ENCODE results near the gene SNCAIP.

SNCAIP gene

DNA sequence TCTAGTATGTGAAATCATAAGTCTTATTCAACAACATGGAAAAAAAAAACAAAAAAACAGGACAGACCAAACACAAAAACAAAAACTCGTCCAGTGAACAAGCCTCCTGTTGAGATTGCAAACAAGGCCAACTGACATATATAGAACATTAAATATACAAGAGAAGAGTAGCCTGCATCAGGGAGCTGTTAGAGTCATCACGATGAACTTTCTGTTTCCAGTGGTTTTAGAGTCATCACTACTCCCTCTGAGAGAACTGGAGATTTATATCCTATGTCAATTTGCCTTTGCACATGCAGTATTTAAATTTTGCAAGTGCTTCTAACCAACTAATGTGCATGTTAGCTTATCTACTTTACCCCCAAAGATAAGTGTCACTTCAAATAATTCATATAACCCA lies 9.9 kb downstream of the SNCAIP start:
- no peak for TF ChIP-seq CTCF (IDR thresholded peaks at IDR 0.05; ENCODE audit: low read depth, low read length, missing control alignments)
- no peak for DNase-seq (ENCODE audit: low read depth)
- H3K4me3 ChIP-seq (ENCODE audit: low read depth, low read length) = no peak overlapping the region
- in situ Hi-C loops (cut with HindIII; ENCODE audit: low sequenced_read_pairs) = no loop called here

GRCh38 chr5:122322801-122323548 lies 10.9 kb downstream of the SNCAIP start:
- no peak for TF ChIP-seq CTCF (IDR thresholded peaks at IDR 0.05; ENCODE audit: low read depth, low read length, missing control alignments)
- H3K4me3 ChIP-seq (ENCODE audit: low read depth, low read length) = no peak overlapping the region
- in situ Hi-C loops (cut with HindIII; ENCODE audit: low sequenced_read_pairs) = no loop called here
- no peak for DNase-seq (ENCODE audit: low read depth)

GRCh38 chr5:122323738-122324137 lies 11.7 kb downstream of the SNCAIP start:
- in situ Hi-C loops (cut with HindIII; ENCODE audit: low sequenced_read_pairs) = no loop called here
- no peak for TF ChIP-seq CTCF (IDR thresholded peaks at IDR 0.05; ENCODE audit: low read depth, low read length, missing control alignments)
- H3K4me3 ChIP-seq (ENCODE audit: low read depth, low read length) = no peak overlapping the region

DNA sequence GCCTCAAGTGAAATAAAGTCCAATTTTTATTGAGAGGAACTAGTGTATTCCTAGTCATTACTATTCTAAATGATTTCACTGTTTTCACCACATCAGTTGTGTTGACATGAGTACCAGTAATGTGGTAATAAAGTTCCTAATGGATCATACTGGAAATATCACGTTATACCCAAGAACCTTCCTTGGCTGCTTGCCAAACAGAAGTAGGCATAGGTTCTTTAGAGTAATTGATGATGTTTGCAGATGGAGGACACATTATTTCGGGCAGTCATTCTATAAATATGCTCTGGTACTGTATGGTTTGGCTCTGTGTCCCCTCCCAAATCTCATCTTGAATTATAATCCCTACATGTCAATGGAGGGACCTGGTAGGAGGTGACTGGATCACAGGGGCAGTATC lies 15.1 kb downstream of the SNCAIP start:
- H3K4me3 ChIP-seq (ENCODE audit: low read depth, low read length) = no peak overlapping the region
- TF ChIP-seq CTCF (IDR thresholded peaks at IDR 0.05; ENCODE audit: low read depth, low read length, missing control alignments) = no peak
- no peak for DNase-seq (ENCODE audit: low read depth)
- in situ Hi-C loops (cut with HindIII; ENCODE audit: low sequenced_read_pairs) = no loop called here

More at GRCh38 chr5:122323738-122324137, 11.7 kb downstream of the SNCAIP start:
- no peak for DNase-seq (ENCODE audit: low read depth)

DNA sequence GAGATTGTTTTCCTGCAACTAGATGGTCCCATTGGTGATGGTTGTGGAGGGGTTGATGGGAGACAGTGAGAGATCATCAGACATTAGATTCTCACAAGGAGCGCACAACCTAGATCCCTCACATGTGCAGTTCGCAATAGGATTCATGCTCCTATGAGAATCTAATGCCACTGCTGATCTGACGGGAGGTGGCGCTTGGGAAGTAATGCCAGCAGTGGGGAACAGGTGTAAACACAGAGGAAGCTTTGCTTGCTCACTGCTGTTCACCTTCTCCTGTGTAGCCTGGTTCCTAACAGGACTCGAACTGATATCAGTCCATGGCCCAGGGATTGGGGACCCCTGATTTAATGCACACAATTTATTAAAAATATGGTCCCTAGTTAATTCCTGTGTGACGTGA lies 18.8 kb downstream of the SNCAIP start:
- TF ChIP-seq CTCF (IDR thresholded peaks at IDR 0.05; ENCODE audit: low read depth, low read length, missing control alignments) = no peak
- no peak for DNase-seq (ENCODE audit: low read depth)
- in situ Hi-C loops (cut with HindIII; ENCODE audit: low sequenced_read_pairs) = no loop called here
- H3K4me3 ChIP-seq (ENCODE audit: low read depth, low read length) = no peak overlapping the region

GRCh38 chr5:122332599-122333555 lies 20.8 kb downstream of the SNCAIP start:
- no peak for DNase-seq (ENCODE audit: low read depth)
- no peak for TF ChIP-seq CTCF (IDR thresholded peaks at IDR 0.05; ENCODE audit: low read depth, low read length, missing control alignments)
- in situ Hi-C loops (cut with HindIII; ENCODE audit: low sequenced_read_pairs) = no loop called here
- H3K4me3 ChIP-seq (ENCODE audit: low read depth, low read length) = no peak overlapping the region
